GM19372 (cell line): ENCODE measurements around the gene GNGT2.
"Not testable (repeated sequence)": the region's sequence is repeated elsewhere in the genome, so short reads cannot be mapped to it uniquely, and the experiment has no call there.

ENCODE experiments used
- ATAC-seq: cut with Tn5 transposase; IDR thresholded peaks from one replicate; pipeline ENCODE4 v1.9.1; 2021; ENCODE audit warnings: mild to moderate bottlenecking, low read depth, moderate library complexity; ENCODE audit not compliant: unreplicated experiment

The GNGT2 gene

DNA sequence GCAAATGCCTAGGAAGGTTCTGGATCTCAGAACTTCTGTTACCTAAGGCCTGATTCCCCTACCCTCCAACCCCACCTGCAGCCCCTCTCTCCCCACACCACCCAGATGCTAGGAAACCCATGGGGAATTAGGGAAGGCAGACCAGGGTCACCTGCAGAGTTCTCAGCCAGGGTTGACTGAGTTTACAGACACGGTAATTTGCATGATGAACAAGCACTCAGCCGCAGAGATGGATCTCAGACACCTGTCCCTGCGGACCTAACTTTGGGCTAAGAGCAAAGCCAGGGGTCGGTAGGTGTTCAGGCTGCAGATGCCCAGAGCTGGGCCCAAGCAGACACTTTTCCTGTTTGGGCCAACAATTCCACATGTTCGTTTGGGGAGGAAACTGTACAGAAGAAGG lies 3.0 kb upstream of the GNGT2 start:
- no peak for ATAC-seq

DNA sequence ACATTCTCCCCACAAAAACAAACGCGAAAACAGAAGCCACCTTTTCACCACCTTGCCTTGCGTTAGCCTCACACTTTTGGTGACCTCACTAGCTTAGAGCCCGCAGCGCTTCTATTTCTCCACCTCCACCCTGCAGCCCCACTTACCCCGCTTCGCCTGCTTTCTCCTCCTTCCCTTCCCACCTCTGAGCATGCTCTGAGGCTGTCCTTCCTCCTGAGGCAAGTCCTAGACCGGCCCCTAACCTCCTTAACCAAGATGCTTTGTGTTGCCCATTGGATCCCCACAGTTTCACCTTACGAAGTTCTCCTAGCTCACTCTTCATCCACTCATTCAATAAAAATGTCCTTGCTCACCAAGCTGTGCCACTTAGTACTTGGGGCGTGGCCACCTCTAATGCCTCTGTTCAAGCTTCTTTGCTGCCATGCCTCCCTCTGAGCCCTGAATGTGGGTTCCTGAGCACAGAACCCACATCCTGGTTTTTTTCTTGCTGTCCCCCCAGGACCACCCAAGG lies 1.3 kb downstream of the GNGT2 start:
- no peak for ATAC-seq

- ATAC-seq, result no peak
Measured at GRCh38 chr17:49204516-49204915, 5.9 kb downstream of the GNGT2 start.

DNA sequence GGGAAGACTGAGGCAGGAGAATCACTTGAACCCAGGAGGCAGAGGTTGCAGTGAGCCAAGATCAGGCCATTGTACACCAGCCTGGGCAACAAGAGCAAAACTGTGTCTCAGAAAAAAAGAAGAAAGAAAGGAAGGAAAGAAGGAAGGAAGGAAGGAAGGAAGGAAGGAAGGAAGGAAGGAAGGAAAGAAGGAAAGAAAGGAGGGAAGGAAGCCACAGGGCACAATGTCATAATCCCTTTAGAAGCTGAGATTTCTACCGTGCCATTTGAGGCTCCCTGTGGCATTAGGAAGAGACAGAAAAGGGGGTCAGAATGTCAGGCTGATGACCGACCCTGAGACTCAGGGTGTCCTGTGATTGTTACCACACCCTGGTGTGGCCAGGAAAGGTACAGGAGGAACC lies 6.6 kb downstream of the GNGT2 start:
- no peak for ATAC-seq

GRCh38 chr17:49201481-49201927 lies 8.9 kb downstream of the GNGT2 start:
- no peak for ATAC-seq

GRCh38 chr17:49200423-49201083 lies 9.8 kb downstream of the GNGT2 start:
- ATAC-seq, result no peak

- no peak for ATAC-seq
Measured at GRCh38 chr17:49198211-49198610, 12.2 kb downstream of the GNGT2 start.

DNA sequence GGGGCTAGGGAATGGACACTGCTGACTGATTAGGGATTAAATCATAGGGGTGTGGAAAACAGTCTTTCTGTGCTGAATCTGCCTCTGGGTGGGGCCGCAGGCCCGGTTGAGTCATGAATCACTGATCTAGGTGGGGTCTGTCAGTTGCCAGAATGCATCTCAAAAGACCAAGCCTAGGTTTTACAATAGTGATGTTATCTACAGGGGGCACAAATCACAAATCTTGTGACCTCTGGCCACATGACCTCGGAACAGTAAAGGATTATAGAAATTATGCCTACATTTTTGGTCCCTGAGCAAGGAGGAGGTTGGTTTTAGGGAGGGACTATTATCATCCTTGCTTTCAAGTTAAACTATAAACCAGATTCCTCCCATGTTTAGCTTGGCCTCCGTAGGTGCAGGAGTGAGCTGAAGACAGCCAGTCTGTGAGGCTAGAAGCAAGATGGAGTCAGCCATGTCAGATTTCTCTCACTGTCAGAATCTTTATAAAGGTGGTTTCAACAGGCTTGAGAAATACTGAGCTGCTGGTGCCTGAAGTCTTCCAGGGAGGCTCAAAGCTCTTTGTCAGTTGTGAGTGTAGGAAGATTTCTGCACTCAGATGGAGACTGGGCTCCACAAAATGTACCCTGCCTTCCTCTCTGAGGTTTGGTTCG lies 12.9 kb downstream of the GNGT2 start:
- ATAC-seq, result no peak

DNA sequence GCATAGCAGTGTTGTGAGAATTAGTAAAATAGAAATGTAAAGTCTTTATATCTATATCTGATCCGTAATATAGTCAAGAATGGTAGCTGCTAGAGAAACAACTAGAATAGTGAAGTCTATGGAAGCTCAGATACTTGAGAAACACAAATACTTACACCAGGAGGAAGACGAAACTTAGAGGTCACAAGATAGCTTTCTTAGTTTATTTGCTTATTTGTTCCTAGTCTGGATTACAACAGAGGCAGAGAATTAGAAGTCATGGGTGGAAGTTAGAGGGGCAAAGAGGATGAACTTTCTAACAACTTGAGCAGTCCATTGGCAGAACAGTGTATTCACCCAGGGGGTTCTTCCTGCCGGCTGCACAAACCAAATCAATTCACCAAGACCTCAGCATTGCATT lies 13.9 kb downstream of the GNGT2 start:
- ATAC-seq, result no peak

DNA sequence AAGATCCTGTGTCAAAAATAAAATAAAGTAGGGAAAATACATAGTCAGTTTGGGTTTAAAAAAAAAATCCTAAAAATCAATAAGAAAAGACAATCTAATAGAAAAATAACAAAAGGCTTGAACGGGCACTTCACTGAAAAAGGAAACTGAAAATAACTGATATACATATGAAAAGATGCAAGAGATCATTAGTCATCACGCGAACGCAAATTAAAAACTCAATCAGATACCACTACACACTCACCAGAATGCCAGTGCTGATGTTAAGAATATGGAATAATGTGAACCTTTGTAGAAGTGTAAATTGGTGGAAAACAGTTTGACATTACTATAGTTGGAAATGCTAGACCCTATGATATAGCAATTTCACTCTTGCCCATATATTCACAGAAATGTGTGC lies 14.6 kb downstream of the GNGT2 start:
- ATAC-seq, result no peak

DNA sequence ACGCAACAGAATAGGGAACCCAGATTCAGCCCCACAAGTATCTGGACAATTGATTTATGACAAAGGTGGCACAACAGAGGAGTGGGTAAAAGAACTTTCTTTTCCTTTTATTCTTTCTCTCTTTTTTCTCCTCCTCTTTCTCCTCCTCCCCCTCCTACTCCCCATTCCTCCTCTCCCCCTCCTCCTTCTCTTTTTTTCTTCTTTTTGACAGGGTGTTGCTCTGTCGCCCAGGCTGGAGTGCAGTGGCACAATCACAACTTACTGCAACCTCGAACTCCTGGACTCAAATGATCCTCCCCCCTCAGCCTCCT lies 16.1 kb downstream of the GNGT2 start:
- ATAC-seq, result no peak

DNA sequence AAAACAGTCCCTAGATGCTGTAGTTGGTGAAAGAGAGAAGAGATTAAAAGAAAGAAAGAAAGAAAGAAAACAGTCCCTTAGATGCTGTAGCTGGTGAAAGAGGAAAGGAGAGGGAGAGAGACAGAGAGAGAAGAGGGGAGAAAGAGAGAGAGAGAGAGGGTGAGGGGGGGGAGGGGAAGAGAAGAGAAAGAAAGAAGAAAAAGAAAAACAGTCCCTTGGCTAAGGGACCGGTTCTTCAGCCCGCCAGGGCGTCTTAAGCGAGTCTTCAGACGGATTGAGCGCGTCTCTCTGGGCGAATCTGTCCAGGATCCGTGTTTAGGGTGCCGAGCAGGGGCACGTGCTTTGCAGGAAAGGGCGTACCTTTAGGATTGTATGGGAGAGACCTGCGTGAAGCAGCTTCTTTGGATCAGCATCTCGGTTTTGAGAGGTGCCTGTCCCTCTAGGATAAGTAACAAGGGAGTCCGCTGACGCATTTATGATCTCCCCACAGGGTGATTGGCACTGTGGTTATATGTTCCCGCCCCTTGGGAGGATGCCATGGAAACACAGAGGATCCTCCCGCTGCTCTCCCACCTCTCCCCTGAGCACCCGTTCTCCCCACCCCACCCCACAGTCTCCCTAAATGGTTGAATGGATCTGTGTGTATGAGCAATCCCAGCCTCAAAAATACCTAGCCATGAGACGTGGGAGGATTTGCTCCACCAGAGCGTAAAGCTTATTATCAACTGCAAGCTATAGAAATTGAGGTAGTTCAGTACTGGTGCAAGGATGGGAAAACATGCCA lies 16.7 kb downstream of the GNGT2 start:
- ATAC-seq, result no peak

GRCh38 chr17:49191917-49192741 lies 18.2 kb downstream of the GNGT2 start:
- ATAC-seq, result peak; percentile 24

- no peak for ATAC-seq
Measured at GRCh38 chr17:49191409-49191916, 18.9 kb downstream of the GNGT2 start.

- no peak for ATAC-seq
Measured at GRCh38 chr17:49190932-49191331, 19.4 kb downstream of the GNGT2 start.

DNA sequence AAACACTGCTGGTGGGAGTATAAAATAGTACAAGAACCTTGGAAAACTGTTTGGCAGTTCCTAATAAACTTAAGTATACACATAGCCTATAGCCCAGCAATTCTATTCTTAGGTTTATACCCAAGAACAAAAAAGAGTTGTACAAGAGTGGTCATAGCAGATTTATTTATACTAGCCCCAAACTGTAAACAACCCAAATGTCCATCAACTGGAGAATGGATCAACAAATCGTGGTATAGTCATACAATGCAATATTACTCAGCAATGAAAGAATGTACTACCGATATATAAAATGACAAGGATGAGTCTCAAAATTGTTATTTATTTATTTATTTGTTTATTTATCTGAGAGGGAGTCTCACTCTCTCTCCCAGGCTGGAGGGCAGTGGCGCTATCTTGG lies 23.1 kb downstream of the GNGT2 start:
- ATAC-seq, result no peak

DNA sequence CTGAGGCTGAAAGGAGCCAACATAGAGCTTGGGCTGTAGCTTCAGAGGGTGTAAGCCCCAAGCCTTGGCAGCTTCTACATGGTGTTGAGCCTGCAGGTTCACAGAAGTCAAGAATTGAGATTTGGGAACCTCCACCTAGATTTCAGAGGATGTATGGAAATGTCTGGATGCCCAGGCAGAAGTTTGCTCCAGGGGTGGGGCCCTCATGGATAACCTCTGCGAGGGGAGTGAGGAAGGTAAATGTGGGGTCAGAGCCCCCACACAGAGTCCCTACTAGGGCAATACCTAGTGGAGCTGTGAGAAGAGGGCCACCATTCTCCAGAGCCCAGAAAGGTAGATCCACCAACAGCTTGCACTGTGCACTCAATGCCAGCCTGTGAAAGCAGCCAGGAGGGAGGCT lies 25.0 kb downstream of the GNGT2 start:
- not testable (repeated sequence) for ATAC-seq

GRCh38 chr17:49184522-49184921 lies 25.9 kb downstream of the GNGT2 start:
- ATAC-seq, result not testable (repeated sequence)

- no peak for ATAC-seq
Measured at GRCh38 chr17:49183801-49184200, 26.6 kb downstream of the GNGT2 start.

GRCh38 chr17:49183341-49183740 lies 27.0 kb downstream of the GNGT2 start:
- ATAC-seq, result no peak
